ENCODE measurements around the gene FGR.

FGR gene

GRCh38 chr1:27564710-27565649 lies 70.0 kb downstream of the FGR start:
- Histone ChIP-seq H3K36me3 (ENCODE audit: control insufficient read depth in 4 of 4, insufficient read depth in 4 of 4, low read length in 3 of 4) (peaks cover 0 to 18% (median 3%) of the 10 kb centered on the region in 4 experiments), H3K4me3 (ENCODE audit: control insufficient read depth in 1 of 7, extremely low read depth in 1 of 7, insufficient read depth in 4 of 7, low read depth in 2 of 7, low read length in 6 of 7) (no peak overlapping the region), H3K27me3 (replicated peaks in 2 of 5; ENCODE audit: control insufficient read depth in 4 of 5, insufficient read depth in 5 of 5, low read length in 4 of 5) (no peaks in the 10 kb centered on the region), H3K9me3 (ENCODE audit: control extremely low read depth in 1 of 5, control insufficient read depth in 4 of 5, insufficient read depth in 2 of 5, low read depth in 1 of 5, low read length in 4 of 5) (no peaks in the 10 kb centered on the region), H3K27ac (ENCODE audit: insufficient read depth in 1 of 2, low read depth in 1 of 2, low read length in 2 of 2, poor library complexity in 1 of 2, severe bottlenecking in 2 of 2) (peak overlapping the region in 1 of 2 experiments; percentile 12), H3K4me1 (ENCODE audit: control extremely low read depth in 1 of 4, control insufficient read depth in 4 of 4, insufficient read depth in 4 of 4, low read length in 3 of 4) (peaks cover 3 to 98% (median 82%) of the 10 kb centered on the region in 4 experiments)
- 93% methylated on average over 15 of the region's 26 CpGs for WGBS (ENCODE audit: insufficient coverage)
- POLR2A ChIA-PET = no interaction called here
- DNase-seq = no peak
- CTCF ChIA-PET = interaction anchor here (0.9 to 15.1 kb wide), 10 partner anchors 9 to 162 kb away, joined by 3 to 142 read pairs (median 6); partner anchors contain the start of gene AHDC1

GRCh38 chr1:27563591-27564471 lies 71.2 kb downstream of the FGR start:
- ChIA-PET POLR2A (interaction anchor here (0.5 kb wide), 1 partner anchor 44 kb away, joined by 3 read pairs; no protein-coding TSS in a partner anchor), CTCF (interaction anchor here (0.6 to 15.1 kb wide), 9 partner anchors 8 to 161 kb away, joined by 3 to 142 read pairs (median 5); partner anchors contain the start of gene AHDC1)
- Histone ChIP-seq H3K36me3 (ENCODE audit: control insufficient read depth in 4 of 4, insufficient read depth in 4 of 4, low read length in 3 of 4) (peaks cover 0 to 24% (median 3%) of the 10 kb centered on the region in 4 experiments), H3K27me3 (replicated peaks in 2 of 5; ENCODE audit: control insufficient read depth in 4 of 5, insufficient read depth in 5 of 5, low read length in 4 of 5) (no peaks in the 10 kb centered on the region), H3K9me3 (ENCODE audit: control extremely low read depth in 1 of 5, control insufficient read depth in 4 of 5, insufficient read depth in 2 of 5, low read depth in 1 of 5, low read length in 4 of 5) (no peaks in the 10 kb centered on the region), H3K27ac (ENCODE audit: insufficient read depth in 1 of 2, low read depth in 1 of 2, low read length in 2 of 2, poor library complexity in 1 of 2, severe bottlenecking in 2 of 2) (peak overlapping the region in 1 of 2 experiments; percentile 70), H3K4me3 (ENCODE audit: control insufficient read depth in 1 of 7, extremely low read depth in 1 of 7, insufficient read depth in 4 of 7, low read depth in 2 of 7, low read length in 6 of 7) (no peak overlapping the region), H3K4me1 (ENCODE audit: control extremely low read depth in 1 of 4, control insufficient read depth in 4 of 4, insufficient read depth in 4 of 4, low read length in 3 of 4) (peaks cover 3 to 92% (median 76%) of the 10 kb centered on the region in 4 experiments)
- no peak for DNase-seq
- WGBS (ENCODE audit: insufficient coverage) = 49% methylated on average over 3 of the region's 10 CpGs

GRCh38 chr1:27563341-27563590 lies 71.7 kb downstream of the FGR start:
- peaks cover 3 to 94% (median 74%) of the 10 kb centered on the region in 4 experiments for H3K4me1 ChIP-seq (ENCODE audit: control extremely low read depth in 1 of 4, control insufficient read depth in 4 of 4, insufficient read depth in 4 of 4, low read length in 3 of 4)
- no peaks in the 10 kb centered on the region for H3K27me3 ChIP-seq (replicated peaks in 2 of 5; ENCODE audit: control insufficient read depth in 4 of 5, insufficient read depth in 5 of 5, low read length in 4 of 5)
- WGBS (ENCODE audit: insufficient coverage) = 100% methylated on average over 1 of the region's 4 CpGs
- no peaks in the 10 kb centered on the region for H3K9me3 ChIP-seq (ENCODE audit: control extremely low read depth in 1 of 5, control insufficient read depth in 4 of 5, insufficient read depth in 2 of 5, low read depth in 1 of 5, low read length in 4 of 5)
- ChIA-PET CTCF (interaction anchor here (2.3 to 15.1 kb wide), 3 partner anchors 8 to 43 kb away, joined by 7 to 142 read pairs (median 117); partner anchors contain the start of gene AHDC1), POLR2A (no interaction called here)
- peaks cover 2 to 29% (median 5%) of the 10 kb centered on the region in 4 experiments for H3K36me3 ChIP-seq (ENCODE audit: control insufficient read depth in 4 of 4, insufficient read depth in 4 of 4, low read length in 3 of 4)
- no peak for DNase-seq
- no peak overlapping the region for H3K4me3 ChIP-seq (ENCODE audit: control insufficient read depth in 1 of 7, extremely low read depth in 1 of 7, insufficient read depth in 4 of 7, low read depth in 2 of 7, low read length in 6 of 7)
- H3K27ac ChIP-seq (ENCODE audit: insufficient read depth in 1 of 2, low read depth in 1 of 2, low read length in 2 of 2, poor library complexity in 1 of 2, severe bottlenecking in 2 of 2) = no peak overlapping the region

GRCh38 chr1:27562534-27563340 lies 72.2 kb downstream of the FGR start:
- Histone ChIP-seq H3K9me3 (ENCODE audit: control extremely low read depth in 1 of 5, control insufficient read depth in 4 of 5, insufficient read depth in 2 of 5, low read depth in 1 of 5, low read length in 4 of 5) (no peaks in the 10 kb centered on the region), H3K27ac (ENCODE audit: insufficient read depth in 1 of 2, low read depth in 1 of 2, low read length in 2 of 2, poor library complexity in 1 of 2, severe bottlenecking in 2 of 2) (no peak overlapping the region), H3K36me3 (ENCODE audit: control insufficient read depth in 4 of 4, insufficient read depth in 4 of 4, low read length in 3 of 4) (peaks cover 3 to 30% (median 8%) of the 10 kb centered on the region in 4 experiments), H3K4me3 (ENCODE audit: control insufficient read depth in 1 of 7, extremely low read depth in 1 of 7, insufficient read depth in 4 of 7, low read depth in 2 of 7, low read length in 6 of 7) (no peak overlapping the region), H3K27me3 (replicated peaks in 2 of 5; ENCODE audit: control insufficient read depth in 4 of 5, insufficient read depth in 5 of 5, low read length in 4 of 5) (no peaks in the 10 kb centered on the region), H3K4me1 (ENCODE audit: control extremely low read depth in 1 of 4, control insufficient read depth in 4 of 4, insufficient read depth in 4 of 4, low read length in 3 of 4) (peaks cover 3 to 94% (median 71%) of the 10 kb centered on the region in 4 experiments)
- 36% methylated on average over 4 of the region's 18 CpGs for WGBS (ENCODE audit: insufficient coverage)
- peak in 1 of 3 donors; percentile 35 for DNase-seq
- POLR2A ChIA-PET = interaction anchor here (0.8 kb wide), 1 partner anchor 36 kb away, joined by 3 read pairs; no protein-coding TSS in a partner anchor
- CTCF ChIA-PET = interaction anchor here (1.0 to 15.1 kb wide), 6 partner anchors 7 to 44 kb away, joined by 3 to 142 read pairs (median 6); partner anchors contain the start of gene AHDC1

All from common myeloid progenitor, CD34-positive (primary cell).